ENCODE results near the gene ITGB3.
A peak's percentile ranks its signal among the peaks of the same experiment; 100 is the strongest.

Gene ITGB3

DNA sequence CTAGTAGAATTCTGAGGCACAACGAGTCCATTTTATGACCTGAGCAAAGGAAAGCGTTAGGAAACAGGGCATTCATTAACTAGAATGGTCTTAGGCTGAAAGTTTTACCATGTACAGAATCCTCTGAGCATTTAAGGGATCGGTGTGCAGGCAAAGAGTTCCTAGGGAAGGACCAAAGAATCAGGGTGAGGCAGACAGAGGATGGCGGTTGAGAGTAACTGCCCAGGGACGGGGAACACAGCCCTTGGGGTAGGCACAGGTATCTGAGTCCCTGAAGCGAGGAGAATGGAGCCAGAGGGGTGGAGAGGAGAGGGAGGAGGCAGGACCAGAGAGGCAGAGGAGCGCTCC is 14.0 kb upstream of the ITGB3 start:
- Mint-ChIP-seq H3K27ac (peak overlapping the region; percentile 80 to 93 (median 89)), H3K9me3 (no peaks in the 10 kb centered on the region), H3K4me3 (no peak overlapping the region), H3K36me3 (ENCODE audit: low read depth) (no peaks in the 10 kb centered on the region), H3K4me1 (peaks cover 27% of the 10 kb centered on the region), H3K27me3 (ENCODE audit: low read depth) (no peaks in the 10 kb centered on the region)
- TF ChIP-seq, protein P1, sequence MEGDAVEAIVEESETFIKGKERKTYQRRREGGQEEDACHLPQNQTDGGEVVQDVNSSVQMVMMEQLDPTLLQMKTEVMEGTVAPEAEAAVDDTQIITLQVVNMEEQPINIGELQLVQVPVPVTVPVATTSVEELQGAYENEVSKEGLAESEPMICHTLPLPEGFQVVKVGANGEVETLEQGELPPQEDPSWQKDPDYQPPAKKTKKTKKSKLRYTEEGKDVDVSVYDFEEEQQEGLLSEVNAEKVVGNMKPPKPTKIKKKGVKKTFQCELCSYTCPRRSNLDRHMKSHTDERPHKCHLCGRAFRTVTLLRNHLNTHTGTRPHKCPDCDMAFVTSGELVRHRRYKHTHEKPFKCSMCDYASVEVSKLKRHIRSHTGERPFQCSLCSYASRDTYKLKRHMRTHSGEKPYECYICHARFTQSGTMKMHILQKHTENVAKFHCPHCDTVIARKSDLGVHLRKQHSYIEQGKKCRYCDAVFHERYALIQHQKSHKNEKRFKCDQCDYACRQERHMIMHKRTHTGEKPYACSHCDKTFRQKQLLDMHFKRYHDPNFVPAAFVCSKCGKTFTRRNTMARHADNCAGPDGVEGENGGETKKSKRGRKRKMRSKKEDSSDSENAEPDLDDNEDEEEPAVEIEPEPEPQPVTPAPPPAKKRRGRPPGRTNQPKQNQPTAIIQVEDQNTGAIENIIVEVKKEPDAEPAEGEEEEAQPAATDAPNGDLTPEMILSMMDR (IDR thresholded peaks at IDR 0.05; ENCODE audit: unreplicated experiment in 3 of 3), result no peak

- H3K36me3 Mint-ChIP-seq (ENCODE audit: low read depth), result no peaks in the 10 kb centered on the region
- peaks cover 3% of the 10 kb centered on the region for H3K27me3 Mint-ChIP-seq (ENCODE audit: low read depth)
- TF ChIP-seq, protein P1 (IDR thresholded peaks at IDR 0.05; ENCODE audit: unreplicated experiment in 3 of 3), result no peak
- peaks cover 32% of the 10 kb centered on the region for H3K4me1 Mint-ChIP-seq
- H3K4me3 Mint-ChIP-seq, result no peak overlapping the region
- no peaks in the 10 kb centered on the region for H3K9me3 Mint-ChIP-seq
- H3K27ac Mint-ChIP-seq, result peak overlapping the region; percentile 80 to 93 (median 89)
Measured at GRCh38 chr17:47239967-47240651, 13.5 kb upstream of the ITGB3 start.

GRCh38 chr17:47240806-47241205 is 12.8 kb upstream of the ITGB3 start:
- TF ChIP-seq, protein P1 (IDR thresholded peaks at IDR 0.05; ENCODE audit: unreplicated experiment in 3 of 3), result no peak
- H3K27ac Mint-ChIP-seq, result peak overlapping the region; percentile 80 to 93 (median 89)
- no peak overlapping the region for H3K4me3 Mint-ChIP-seq
- peaks cover 5% of the 10 kb centered on the region for H3K27me3 Mint-ChIP-seq (ENCODE audit: low read depth)
- no peaks in the 10 kb centered on the region for H3K9me3 Mint-ChIP-seq
- no peaks in the 10 kb centered on the region for H3K36me3 Mint-ChIP-seq (ENCODE audit: low read depth)
- peaks cover 39% of the 10 kb centered on the region for H3K4me1 Mint-ChIP-seq

GRCh38 chr17:47242648-47243047 is 11.0 kb upstream of the ITGB3 start:
- H3K4me1 Mint-ChIP-seq, result peaks cover 50% of the 10 kb centered on the region
- no peaks in the 10 kb centered on the region for H3K9me3 Mint-ChIP-seq
- H3K27ac Mint-ChIP-seq, result no peak overlapping the region
- peaks cover 5% of the 10 kb centered on the region for H3K27me3 Mint-ChIP-seq (ENCODE audit: low read depth)
- H3K4me3 Mint-ChIP-seq, result no peak overlapping the region
- TF ChIP-seq, protein P1 (IDR thresholded peaks at IDR 0.05; ENCODE audit: unreplicated experiment in 3 of 3), result no peak
- H3K36me3 Mint-ChIP-seq (ENCODE audit: low read depth), result no peaks in the 10 kb centered on the region

DNA sequence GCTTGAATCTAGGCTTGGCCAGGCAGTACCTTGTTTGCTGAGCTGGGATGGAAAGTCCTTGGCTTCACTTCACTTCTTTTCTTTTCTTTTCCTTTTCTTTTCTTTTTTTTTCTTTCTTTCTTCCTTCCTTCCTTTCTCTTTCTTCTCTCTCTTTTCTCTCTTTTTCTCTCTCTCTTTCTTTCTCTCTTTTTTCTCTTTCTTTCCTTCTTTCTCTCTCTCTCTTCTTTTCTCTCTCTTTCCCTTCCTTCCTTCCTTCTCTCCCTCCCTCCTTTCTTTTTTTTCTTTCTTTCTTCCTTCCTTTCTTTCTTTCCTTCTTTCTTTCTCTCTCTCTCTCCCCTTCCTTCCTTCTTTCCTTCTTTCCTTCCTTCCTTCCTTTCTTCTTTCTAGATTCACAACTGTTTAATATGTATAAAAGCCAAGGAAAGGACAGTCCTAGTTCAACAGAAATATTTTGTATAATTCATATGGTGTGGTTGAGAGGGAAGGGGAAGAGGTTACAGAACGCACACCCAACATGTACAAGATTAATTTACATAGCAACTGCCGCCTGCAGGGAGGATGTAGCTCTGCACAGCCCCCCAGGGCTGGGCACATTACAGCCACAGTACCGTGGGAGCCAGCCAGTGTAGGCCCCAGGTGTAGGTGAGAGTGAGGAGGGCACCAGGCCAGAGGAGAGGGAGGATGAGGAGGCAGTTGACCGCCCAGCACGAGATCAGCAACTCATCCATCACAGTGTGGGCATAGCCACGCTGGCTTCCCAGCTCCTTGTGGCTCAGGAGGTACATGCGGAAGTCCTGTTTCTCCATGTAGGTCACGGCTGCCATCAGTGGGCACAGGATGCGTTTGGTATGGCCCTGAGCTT is 9.7 kb upstream of the ITGB3 start:
- peaks cover 50% of the 10 kb centered on the region for H3K4me1 Mint-ChIP-seq
- H3K9me3 Mint-ChIP-seq, result no peaks in the 10 kb centered on the region
- no peaks in the 10 kb centered on the region for H3K36me3 Mint-ChIP-seq (ENCODE audit: low read depth)
- no peak overlapping the region for H3K4me3 Mint-ChIP-seq
- peak overlapping the region in 2 of 3 experiments; percentile 79 to 86 for H3K27ac Mint-ChIP-seq
- H3K27me3 Mint-ChIP-seq (ENCODE audit: low read depth), result peaks cover 5% of the 10 kb centered on the region
- TF ChIP-seq, protein P1 (IDR thresholded peaks at IDR 0.05; ENCODE audit: unreplicated experiment in 3 of 3), result no peak
